T follicular helper cell (primary cell): Measurements from ENCODE around the gene CITED4.

ENCODE experiments used
- DNase-seq: peaks from one replicate; pipeline ENCODE4 v3.0.0-alpha.2; 2020; ENCODE audit warnings: low read depth

The CITED4 gene

DNA sequence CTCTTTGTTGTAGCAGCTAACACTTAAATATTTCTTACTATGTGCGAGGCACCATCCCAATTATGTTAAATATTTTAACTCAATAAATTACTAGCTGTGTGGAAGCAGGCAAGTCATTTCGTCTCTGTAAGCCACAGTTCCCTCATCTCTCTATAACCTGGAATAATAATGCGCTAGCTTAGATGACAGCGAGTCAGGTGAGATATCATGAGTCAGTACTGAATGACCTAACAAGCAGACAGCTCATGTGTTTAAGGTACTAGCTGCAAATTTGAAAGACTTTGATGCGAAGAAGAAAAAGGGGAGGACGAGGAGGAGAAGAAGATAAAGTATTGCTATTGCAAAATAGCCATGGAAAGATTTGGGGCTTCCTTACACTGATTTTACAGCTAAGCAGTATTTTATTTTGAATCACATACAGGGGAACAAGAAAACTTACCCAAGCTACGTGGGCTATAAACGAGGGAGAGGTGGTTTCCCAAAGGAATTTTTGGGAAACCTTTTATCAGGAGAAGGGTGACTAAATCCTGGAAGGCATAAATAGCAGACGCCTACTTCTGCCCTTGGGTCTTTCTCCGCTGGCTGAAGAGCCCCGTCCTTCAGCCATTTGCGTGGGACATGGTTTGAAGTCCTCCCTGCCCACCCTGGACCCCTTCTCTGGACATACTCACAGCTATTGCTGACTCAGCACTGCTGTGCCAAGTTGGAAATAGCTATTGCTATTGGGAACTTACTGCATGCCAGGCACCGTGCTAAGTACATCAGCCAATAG is 8.9 kb downstream of the CITED4 start:
- DNase-seq = no peak

- no peak for DNase-seq
Measured at GRCh38 chr1:40851643-40852042, 10.5 kb downstream of the CITED4 start.

DNA sequence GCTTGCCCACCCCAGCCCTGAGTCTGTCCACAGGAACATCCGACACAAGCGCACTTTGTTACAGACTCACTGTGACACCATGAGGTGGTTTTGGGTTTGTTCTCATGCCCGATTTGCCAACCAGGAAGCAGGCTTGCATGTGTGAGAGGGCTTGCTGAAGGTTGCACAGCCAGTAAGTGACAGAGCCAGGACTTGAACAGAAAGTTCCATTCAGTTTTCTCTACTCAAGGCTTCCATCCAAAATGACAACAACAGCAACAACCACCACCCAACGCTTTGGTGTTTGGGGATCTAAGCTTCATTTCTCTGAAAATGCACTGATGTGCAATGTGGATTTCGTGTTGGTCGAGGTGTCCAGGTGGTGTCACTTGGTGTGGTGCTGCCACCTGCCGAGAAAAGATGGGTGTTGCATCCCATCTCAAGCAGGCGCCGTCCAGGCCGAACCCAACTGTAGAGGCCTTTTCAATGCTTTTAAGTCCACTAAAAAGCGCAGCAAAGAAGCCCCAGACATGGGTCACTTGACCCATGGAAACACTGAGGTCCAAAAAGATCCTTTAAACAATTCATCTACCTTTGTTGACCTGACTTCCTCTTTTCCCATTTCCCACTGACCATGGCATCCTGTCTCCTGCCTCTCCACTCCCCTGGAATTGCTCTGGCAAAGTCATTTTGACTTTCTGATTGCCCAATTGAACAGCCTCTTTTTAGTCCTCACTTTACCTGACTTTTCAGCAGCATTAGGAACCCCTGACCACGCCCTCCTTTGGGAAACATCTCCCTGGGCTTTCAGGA is 12.2 kb downstream of the CITED4 start:
- peak; percentile 52 for DNase-seq

- DNase-seq = no peak
Measured at GRCh38 chr1:40848530-40849189, 13.5 kb downstream of the CITED4 start.

GRCh38 chr1:40847023-40847745 is 15.0 kb downstream of the CITED4 start:
- no peak for DNase-seq

DNA sequence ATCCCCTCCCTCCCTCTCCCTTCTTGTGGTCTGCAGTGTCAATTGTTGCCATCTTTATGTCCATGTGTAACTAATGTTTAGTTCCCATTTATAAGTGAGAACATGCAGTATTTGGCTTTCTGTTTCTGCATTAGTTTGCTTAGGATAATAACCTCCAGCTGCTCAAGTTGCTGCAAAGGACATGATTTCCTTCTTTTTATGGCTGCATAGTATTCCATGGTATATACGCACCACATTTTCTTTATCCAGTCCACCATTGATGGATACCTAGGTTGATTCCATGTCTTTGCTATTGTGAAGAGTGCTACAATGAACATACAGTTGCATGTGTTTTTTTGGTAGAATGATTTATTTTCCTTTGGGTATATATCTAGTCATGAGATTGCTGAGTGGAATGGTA is 16.3 kb downstream of the CITED4 start:
- DNase-seq = no peak

DNA sequence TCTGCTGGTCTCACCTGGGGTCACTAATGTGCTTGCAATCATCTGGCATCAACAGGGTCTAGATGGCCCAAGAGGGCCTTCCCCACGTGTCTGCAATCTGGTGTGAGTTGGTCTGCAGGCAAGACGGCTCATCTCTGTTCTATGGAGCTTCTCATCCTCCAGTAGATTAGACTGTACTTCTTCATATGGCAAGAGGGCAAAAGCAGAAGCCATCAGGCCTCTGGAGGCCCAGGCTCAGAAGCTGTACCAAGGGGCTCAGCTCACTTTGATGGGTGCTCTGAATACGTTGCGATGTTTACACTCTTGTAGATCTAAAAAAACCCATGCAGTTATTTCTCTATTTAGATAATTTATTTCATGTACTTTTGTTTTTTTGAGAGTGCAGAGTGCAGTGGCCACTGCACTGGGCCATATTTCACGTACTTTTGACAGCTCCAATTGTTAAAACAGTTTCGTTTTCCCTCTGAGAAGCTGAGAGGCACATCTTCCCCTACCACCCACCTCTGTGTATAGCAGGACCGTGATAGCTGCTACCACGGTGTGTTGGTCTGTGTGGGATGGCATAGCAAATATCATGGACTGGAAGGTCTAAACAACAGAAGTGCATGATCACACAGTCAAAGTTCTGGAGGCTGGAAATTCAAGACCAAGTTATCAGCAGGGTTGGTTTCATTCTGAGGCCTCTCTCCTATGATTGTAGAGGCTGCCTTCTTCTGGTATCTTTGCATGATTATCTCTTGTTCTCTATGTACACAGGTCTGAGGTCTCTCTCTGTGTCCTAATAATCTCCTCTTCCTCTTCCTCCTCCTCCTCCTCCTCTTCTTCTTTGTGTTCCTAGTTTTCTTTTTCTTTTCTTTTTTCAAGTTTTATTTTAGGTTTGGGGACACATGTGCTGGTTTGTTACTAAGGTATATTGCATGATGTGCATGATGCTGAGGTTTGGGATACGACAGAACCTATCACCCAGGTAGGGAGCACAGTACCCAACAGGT is 17.0 kb downstream of the CITED4 start:
- no peak for DNase-seq

DNA sequence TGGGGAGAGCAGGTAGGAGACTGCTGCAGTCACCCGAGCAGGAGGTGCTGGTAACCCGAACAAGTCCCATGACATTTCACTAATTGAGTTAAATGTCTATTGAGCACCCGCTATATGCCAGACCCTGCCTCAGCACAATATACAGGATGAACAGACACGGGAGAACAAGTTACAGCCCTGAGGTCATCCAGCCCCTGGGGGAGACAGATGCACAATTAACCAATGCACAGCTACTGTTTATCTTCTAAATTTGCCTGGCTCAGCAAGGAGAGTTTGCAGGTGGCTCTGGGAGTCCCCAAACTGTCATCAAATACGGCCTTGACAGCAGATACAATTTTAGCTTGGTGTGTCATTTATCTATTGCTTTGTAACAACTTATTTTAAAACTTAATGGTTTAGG is 18.1 kb downstream of the CITED4 start:
- DNase-seq = no peak

DNA sequence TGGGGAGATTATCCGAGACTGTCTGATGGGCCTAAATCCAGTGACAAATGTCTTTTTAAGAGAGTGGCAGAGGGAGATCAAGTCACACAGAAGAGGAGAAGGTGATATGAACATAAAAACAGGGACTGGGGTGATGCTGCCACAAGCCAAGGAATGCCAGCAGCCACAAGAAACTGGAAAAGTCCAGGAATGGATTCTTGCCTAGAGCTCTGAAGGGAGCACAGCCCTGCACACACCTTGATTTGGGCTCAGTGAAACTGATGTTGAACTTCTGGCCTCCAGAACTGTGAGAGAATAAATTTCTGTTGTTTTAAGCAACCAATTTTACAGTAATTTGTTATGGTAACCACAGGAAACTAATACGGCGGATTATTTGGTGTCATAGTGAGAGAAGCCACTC is 19.5 kb downstream of the CITED4 start:
- DNase-seq = no peak

DNA sequence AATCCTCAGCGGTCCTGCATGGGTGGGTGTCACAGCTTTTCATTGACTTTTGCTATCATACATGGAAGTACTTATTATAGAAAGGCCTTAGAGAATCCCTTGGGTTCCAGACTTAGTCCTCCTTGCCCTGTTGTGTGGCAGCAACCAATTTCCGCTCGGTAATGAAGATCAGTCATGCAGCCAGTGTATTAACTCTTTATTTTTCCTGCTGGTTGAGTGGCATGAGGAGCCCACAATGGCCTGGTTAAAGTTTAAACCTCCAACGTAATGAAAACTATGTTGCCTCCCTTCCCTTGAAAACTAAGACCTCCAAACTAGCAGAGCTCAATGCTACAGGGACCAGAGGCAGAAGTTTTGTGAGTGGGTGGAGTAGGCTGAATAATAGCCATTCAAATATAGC is 20.0 kb downstream of the CITED4 start:
- DNase-seq = no peak

DNA sequence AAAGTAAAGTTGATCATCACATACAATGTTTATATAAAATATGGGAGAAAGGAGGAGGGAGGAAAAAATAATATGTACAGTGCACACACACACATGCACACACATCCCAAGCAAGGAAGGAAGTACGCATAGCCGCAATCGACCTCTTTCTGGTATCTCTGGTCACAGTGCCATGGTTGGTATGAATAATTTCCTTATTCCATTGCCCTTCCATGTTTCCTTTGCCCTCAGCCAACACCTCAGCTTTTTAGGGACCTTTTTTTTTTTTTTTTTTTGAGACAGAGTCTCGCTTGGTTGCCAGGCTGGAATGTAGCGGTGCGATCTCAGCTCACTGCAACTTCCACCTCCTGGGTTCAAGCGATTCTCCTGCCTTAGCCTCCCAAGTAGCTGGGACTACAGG is 20.6 kb downstream of the CITED4 start:
- DNase-seq = no peak

- DNase-seq = no peak
Measured at GRCh38 chr1:40840526-40841323, 21.4 kb downstream of the CITED4 start.

GRCh38 chr1:40839943-40840335 is 22.2 kb downstream of the CITED4 start:
- DNase-seq = no peak

DNA sequence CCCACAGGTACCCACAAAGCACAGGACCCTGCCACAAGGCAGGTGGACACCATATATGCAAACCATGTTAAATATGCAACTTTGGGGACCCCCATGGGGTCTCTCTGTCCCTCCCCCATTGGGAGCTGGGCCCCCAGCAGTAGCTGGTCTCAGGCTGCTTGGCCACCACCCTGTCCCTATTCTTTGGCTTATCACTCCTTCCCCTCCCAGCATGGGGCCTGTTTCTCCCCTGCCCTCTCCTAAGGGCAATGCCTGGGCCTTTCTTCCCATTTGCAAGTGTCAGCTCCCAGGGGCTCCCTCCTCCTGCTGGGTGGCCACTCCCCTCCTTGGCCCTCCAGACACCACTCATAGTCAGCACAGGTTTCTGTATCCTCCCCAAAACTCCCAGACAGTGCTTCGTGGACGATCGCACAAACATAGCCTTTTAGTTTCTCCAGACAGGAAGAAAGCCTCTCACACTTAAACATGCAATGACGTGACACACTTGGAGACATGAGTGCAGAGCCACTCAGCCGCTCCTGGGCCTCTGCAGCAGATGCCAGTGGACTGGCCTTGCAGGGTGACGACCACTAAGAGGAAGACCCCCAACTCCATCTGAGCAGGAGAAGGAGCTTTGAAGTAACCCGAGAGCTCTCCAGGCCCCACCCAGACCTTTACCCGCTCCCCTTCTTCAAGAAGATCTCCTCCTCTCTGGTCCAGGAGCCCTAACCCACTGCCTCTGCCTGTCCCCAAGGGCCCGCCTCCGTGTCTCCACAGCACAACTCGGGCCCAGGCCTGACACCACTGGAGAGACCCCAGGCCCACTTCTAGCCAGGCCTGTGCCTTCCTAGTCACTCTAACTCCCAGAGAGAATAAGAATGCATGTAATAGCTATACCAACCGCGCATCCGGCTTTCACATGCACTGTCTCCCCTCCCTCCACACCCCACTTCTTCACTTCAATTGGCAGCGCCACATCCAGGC is 22.9 kb downstream of the CITED4 start:
- no peak for DNase-seq

DNA sequence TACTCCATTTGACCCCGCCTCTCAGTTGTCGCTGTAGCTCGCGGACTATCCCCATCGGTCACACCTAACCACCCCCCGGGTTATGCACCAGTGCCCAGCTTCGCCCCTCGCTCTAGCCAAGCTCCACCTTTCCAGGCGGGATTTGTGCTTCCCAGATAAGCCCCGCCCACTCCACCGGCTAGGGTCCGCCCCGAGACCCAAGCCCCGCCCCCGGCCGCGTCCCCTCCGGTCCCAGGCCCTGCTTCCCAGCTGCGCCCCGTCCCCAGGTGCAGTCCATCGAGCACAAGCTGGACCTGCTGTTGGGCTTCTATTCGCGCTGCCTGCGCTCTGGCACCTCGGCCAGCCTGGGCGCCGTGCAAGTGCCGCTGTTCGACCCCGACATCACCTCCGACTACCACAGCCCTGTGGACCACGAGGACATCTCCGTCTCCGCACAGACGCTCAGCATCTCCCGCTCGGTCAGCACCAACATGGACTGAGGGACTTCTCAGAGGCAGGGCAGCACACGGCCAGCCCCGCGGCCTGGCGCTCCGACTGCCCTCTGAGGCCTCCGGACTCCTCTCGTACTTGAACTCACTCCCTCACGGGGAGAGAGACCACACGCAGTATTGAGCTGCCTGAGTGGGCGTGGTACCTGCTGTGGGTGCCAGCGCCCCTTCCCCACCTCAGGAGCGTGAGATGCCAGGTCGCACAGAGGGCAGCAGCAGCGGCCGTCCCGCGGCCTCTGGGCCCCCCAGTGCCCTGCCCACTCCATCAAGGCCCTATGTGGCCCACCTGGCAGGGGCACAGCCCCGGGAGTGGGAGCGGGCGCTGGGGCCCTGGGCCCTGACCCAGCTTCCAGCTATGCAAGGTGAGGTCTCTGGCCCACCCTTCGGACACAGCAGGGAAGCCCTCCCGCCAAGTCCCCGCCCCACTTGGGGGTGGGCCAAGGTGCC is 23.9 kb downstream of the CITED4 start:
- DNase-seq = no peak

DNA sequence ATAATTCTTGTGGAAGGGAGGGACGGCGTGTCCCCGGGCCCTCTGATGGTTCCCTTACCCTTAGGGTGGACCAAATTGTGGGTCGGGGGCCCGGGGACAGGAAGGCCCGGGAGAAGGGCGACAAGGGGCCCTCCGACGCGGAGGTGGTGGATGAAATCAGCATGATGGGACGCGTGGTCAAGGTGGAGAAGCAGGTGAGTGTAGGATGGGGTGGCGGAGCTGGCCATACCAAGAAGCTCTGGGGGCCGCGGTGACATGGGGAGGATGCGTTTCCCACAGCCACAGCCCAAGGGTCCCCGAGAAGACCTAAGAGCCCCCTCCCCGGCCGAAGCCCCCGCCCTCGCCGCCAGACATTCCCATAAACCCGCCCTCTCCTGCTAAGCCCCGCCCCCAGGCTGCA is 24.6 kb downstream of the CITED4 start:
- DNase-seq = no peak

- DNase-seq = no peak
Measured at GRCh38 chr1:40836283-40836682, 25.9 kb downstream of the CITED4 start.
